SK-MEL-5 (cell line): ENCODE data around the gene CASP8AP2. TPM values are rescaled to one million over a fixed set of nuclear protein-coding genes. Genes with fewer than 3 reads are reported as not detected.
"Not testable (repeated sequence)": the region's sequence is repeated elsewhere in the genome, so short reads cannot be mapped to it uniquely, and the experiment has no call there.

Experiments used
- DNase-seq: peaks from one replicate; pipeline ENCODE4 v3.0.0-alpha.2; 2016; ENCODE audit warnings: low read depth, low spot score
- in situ Hi-C: cut with HindIII; loops from 2 replicates; pipeline ENCODE4 v1.10.0; 2016; ENCODE audit warnings: low sequenced_read_pairs, high pct_unique_total_duplicates, low pct_unique_long_range_greater_than_20kb
- total RNA-seq: library from RNA; depleted of rRNA; stranded (reverse); fragments of >200 nt; shearing (Covaris generic); gene quantifications from 2 replicates; pipeline ENCODE4 v1.2.3, GENCODE V29; 2014

Gene CASP8AP2
- total RNA-seq, 1 experiment from 2014 or later, result 7.2 TPM

DNA sequence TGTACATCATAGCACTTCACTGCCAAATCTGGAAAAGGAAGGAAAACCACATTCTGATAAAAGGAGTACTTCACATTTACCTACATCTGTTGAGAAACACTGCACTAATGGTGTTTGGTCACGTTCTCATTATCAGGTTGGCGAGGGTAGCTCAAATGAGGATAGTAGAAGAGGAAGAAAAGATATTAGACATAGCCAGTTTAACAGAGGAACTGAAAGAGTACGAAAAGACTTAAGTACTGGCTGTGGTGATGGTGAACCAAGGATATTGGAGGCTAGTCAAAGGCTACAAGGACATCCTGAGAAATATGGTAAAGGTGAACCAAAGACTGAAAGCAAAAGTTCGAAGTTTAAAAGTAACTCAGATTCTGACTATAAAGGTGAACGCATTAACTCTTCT lies 32.6 kb downstream of the CASP8AP2 start:
- no peak for DNase-seq
- in situ Hi-C loops, result no loop called here

DNA sequence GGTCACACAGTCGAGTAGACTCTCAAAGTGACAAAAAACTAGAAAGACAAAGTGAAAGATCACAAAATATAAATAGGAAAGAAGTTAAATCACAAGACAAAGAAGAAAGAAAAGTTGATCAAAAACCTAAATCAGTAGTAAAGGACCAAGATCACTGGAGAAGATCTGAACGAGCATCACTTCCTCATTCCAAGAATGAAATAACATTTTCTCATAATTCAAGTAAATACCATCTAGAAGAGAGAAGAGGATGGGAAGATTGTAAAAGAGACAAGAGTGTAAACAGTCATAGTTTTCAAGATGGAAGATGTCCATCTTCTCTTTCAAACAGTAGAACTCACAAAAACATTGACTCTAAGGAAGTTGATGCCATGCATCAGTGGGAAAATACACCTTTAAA lies 33.0 kb downstream of the CASP8AP2 start:
- DNase-seq, result no peak
- in situ Hi-C loops, result no loop called here

GRCh38 chr6:89866024-89866678 lies 36.5 kb downstream of the CASP8AP2 start:
- in situ Hi-C loops, result no loop called here

DNA sequence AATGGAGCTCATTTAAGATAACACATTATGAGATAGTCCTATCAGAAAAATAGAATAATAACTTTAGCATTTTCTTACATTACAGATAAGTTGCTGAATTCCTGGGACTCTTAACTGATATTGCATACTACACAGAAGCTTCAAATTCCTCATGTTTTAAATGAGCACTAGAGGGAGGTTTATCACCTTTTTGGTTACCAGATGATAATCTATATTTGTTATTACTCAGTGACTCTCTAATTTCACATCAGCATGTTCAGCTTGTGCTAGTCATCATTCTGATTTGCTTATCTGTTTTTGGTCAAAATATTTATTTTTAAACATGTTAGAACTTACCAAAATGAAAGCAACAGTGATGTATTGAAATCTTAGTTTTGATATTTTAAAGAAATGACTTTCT lies 44.0 kb downstream of the CASP8AP2 start:
- in situ Hi-C loops, result no loop called here

More at GRCh38 chr6:89866024-89866678, 36.5 kb downstream of the CASP8AP2 start:
- DNase-seq, result no peak

DNA sequence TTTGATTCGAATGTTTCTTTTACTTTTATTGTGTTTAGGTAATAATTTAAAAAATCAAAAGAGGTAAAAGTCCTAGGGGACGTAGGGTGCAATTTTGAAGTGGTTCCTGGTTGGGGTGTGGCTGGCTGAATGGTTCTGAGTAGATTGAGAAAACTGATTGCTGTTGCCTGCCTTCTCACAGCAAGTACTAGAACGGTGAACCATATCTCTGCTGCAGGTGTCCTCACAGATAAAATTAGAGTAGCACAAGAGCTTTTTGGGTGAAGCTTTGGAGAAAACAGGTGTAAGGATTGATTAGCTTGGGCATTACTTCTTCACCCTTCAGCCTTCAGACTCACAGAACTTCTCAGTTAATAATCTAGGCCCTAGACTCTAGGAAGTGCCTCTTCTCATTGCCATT lies 44.8 kb downstream of the CASP8AP2 start:
- in situ Hi-C loops, result no loop called here
- DNase-seq, result no peak

More for the DNA sequence above, 44.0 kb downstream of the CASP8AP2 start:
- DNase-seq, result no peak

DNA sequence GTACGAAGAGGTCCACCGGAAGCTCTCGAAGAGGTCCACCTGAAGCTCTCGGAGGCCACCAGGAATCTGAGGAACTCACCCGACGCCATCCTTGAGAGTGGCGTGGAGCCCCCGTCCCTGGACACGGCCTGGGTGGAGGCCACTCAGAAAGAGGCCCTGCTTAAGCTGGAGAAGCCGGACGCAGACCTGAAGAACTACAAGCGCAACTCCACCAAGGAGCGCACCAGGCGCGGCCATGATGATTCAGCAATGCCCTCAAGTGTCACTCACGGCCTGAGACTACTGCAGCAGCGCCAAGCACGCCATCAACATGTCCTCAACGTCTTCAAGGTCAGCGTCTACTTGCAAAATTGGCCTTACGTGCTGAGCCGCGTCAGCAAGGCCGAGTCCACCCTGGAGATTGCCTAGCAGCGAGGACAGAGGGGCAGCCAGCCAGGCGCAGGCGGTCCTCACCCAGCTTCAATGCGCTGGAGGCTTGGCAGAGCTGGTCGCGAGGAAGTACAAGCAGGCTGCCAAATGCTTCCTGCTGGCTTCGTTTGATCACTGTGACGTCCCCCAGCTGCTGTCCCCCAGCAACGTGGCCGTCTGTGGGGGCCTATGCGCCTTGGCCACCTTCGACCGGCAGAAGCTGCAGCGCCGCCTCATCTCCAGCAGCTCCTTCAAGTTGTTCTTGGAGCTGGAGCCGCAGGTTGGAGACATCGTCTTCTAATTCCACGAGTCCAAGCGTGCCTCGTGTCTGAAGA lies 56.9 kb downstream of the CASP8AP2 start:
- in situ Hi-C loops, result no loop called here
- no peak for DNase-seq

DNA sequence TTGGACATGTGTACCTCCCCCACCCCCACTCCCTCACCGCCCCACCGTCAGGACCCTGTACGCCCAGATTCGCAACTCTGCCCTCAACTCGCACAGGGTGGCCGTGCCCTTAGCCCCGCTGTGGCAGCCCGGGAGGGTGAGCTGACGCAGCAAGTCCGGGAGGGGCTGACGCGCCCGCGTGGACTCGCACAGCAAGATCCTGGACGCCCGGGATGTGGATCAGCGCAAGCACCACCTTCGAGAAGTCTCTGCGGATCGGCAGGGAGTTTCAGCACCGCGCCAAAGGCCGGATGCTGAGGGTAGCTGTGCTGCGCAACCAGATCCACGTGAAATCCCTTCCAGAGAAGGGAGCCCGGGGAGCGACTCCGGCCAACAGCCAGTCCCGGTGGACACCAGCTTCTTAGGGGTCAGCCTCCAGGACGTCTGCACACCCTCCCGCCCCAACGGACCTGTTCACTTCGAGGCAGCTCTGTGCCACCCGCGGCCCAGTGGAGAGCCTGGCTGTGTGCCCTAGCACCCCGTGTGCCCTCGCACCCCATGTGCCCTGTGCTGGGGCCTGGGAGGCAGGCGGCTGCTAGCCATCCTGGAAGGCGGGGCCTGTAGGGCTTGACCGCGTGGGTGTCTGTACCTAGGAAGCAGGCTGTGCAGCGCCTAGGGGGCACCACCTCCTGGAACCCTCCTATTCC lies 57.9 kb downstream of the CASP8AP2 start:
- in situ Hi-C loops, result no loop called here
- DNase-seq, result no peak

DNA sequence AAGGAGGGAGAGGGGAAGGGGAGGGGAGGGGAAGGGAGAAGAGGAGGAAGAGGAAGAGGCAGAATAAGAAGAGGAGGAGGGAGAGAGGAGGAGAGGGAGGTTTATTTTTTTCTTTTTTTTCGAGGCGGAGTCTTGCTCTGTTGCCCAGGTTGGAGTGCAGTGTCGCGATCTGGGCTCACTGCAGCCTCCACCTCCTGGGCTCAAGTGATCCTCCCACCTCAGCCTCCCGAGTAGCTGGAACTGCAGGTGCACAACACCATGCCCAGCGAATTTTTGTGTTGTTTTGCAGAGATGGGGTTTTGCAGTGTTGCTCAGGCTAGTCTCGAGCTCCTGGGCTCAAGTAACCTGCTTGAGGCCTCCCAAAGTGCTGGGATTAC lies 58.4 kb downstream of the CASP8AP2 start:
- in situ Hi-C loops, result no loop called here

GRCh38 chr6:89888871-89889270 lies 59.2 kb downstream of the CASP8AP2 start:
- no peak for DNase-seq
- in situ Hi-C loops, result no loop called here

More for the DNA sequence above, 58.4 kb downstream of the CASP8AP2 start:
- no peak for DNase-seq

DNA sequence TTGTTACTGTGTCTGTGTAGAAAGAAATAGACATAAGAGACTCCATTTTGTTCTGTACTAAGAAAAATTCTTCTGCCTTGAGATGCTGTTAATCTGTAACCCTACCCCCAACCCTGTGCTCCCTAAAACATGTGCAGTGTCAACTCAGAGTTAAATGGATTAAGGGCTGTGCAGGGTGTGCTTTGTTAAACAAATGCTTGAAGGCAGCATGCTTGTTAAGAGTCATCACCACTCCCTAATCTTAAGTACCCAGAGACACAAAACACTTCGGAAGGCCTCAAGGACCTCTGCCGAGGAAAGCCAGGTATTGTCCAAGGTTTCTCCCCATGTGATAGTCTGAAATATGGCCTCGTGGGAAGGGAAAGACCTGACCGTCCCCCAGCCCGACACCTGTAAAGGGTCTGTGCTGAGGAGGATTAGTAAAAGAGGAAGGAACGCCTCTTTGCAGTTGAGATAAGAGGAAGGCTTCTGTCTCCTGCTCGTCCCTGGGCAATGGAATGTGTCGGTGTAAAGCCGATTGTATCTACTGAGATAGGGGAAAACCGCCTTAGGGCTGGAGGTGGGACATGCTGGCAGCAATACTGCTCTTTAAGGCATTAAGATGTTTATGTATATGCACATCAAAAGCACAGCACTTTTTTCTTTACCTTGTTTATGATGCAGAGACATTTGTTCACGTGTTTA lies 61.3 kb downstream of the CASP8AP2 start:
- DNase-seq, in situ Hi-C loops: not testable (repeated sequence)

DNA sequence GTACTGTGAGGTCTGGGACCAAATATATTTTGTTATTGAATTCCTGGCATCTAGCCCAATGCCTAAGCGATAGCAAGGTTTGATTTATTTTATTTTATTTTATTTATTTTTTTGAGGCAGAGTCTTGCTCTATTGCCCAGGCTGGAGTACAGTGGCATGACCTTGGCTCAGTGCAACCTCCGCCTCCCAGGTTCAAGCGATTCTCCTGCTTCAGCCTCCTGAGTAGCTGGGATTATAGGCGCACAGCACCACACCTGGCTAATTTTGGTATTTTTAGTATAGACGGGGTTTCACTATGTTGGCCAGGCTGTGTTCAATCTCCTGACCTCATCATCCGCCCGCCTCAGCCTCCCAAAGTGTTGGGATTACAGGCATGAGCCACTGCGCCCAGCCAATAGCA lies 62.9 kb downstream of the CASP8AP2 start:
- in situ Hi-C loops, DNase-seq: not testable (repeated sequence)

DNA sequence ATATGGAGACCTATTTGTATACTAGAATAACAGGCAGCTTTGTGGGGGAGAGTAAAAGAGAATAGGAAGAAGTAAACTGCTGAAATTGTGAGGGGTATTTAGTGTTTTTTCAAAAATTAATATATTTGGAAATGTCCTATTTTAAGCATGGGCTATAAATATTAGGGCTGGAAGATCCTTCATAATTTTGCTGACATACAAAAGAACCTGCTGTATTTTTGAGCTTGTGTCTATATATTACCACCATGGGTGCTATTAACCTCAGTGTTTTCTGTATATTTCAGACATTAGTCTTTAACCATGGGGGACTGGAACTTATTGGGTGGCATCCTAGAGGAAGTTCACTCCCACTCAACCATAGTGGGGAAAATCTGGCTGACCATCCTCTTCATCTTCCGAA lies 64.5 kb downstream of the CASP8AP2 start, which contains the start of gene GJA10:
GJA10 (plus strand) TSS at position 301 of the 400 bp plus-strand sequence; CDS start at position 301, 0 bp downstream.
- no peak for DNase-seq
- in situ Hi-C loops, result no loop called here

DNA sequence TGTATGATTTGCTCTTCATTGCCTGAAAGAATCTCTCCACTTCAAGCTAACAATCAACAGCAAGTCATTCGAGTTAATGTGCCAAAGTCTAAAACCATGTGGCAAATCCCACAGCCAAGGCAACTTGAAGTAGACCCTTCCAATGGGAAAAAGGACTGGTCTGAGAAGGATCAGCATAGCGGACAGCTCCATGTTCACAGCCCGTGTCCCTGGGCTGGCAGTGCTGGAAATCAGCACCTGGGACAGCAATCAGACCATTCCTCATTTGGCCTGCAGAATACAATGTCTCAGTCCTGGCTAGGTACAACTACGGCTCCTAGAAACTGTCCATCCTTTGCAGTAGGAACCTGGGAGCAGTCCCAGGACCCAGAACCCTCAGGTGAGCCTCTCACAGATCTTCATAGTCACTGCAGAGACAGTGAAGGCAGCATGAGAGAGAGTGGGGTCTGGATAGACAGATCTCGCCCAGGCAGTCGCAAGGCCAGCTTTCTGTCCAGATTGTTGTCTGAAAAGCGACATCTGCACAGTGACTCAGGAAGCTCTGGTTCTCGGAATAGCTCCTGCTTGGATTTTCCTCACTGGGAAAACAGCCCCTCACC lies 65.7 kb downstream of the CASP8AP2 start:
- DNase-seq, result peak; percentile 37
- in situ Hi-C loops, result no loop called here

GRCh38 chr6:89910001-89910901 lies 80.6 kb downstream of the CASP8AP2 start:
- in situ Hi-C loops, DNase-seq: not testable (repeated sequence)

GRCh38 chr6:89910902-89911240 lies 81.2 kb downstream of the CASP8AP2 start:
- in situ Hi-C loops, result no loop called here
- peak; percentile 57 for DNase-seq

GRCh38 chr6:89916136-89916920 lies 86.6 kb downstream of the CASP8AP2 start:
- in situ Hi-C loops, result no loop called here
- no peak for DNase-seq
